A673 (cell line): ENCODE data around the gene BLOC1S4. TPM values are rescaled to one million over a fixed set of nuclear protein-coding genes. Genes with fewer than 3 reads are reported as not detected.

Source experiments
- BruUV-seq: library from RNA; stranded (reverse); fragments of 400-500 nt; replicated peaks from 2 replicates; lab custom pipeline; 2021; lab: Mats Ljungman, UMichigan
- CTCF ChIA-PET: fragments of 300-600 bp; sonication (Branson Sonifier 250); formaldehyde crosslinking; loops from one replicate; lab custom pipeline; 2022; ENCODE audit warnings: antibody characterized with exemption; lab: Charles Lee
- POLR2A ChIA-PET: fragments of 300-600 bp; sonication (Branson Sonifier 250); formaldehyde crosslinking; loops from one replicate; lab custom pipeline; 2022; ENCODE audit warnings: antibody characterized with exemption; ENCODE audit not compliant: low non-redundant PET; lab: Charles Lee
- DNase-seq: peaks from one replicate; pipeline ENCODE4 v3.0.0-alpha.2; 2015; ENCODE audit warnings: low spot score
- H3K27ac ChIP-seq: fragments of 200-600 bp; sonication (generic); 2 replicates; pipeline ENCODE4 v1.5.1; 2016; ENCODE audit warnings: mixed run types, low read depth, mild to moderate bottlenecking, mixed read lengths, antibody characterized with exemption, low read length; ENCODE audit not compliant: poor library complexity, severe bottlenecking
- H3K27me3 ChIP-seq: fragments of 200-600 bp; sonication (generic); replicated peaks from 2 replicates; pipeline ENCODE4 v1.6.1; 2017; ENCODE audit warnings: mixed run types, low read depth, mild to moderate bottlenecking, mixed read lengths, antibody characterized with exemption, low read length; ENCODE audit not compliant: insufficient read depth, poor library complexity
- H3K36me3 ChIP-seq: fragments of 200-600 bp; sonication (generic); 2 replicates; pipeline ENCODE4 v1.6.1; 2016; ENCODE audit warnings: mixed run types, mild to moderate bottlenecking, mixed read lengths, antibody characterized with exemption, low read length; ENCODE audit not compliant: insufficient read depth, poor library complexity, severe bottlenecking
- H3K4me1 ChIP-seq: fragments of 200-600 bp; sonication (generic); 2 replicates; pipeline ENCODE4 v1.6.1; 2017; ENCODE audit warnings: mixed run types, mild to moderate bottlenecking, mixed read lengths, antibody characterized with exemption, low read length; ENCODE audit not compliant: insufficient read depth, poor library complexity, severe bottlenecking
- H3K4me3 ChIP-seq: fragments of 200-600 bp; sonication (generic); 2 replicates; pipeline ENCODE4 v1.5.1; 2016; ENCODE audit warnings: low read depth, mixed run types, mild to moderate bottlenecking, mixed read lengths, low read length; ENCODE audit not compliant: poor library complexity, severe bottlenecking
- H3K9me3 ChIP-seq: fragments of 200-600 bp; sonication (generic); 2 replicates; pipeline ENCODE4 v1.6.1; 2016; ENCODE audit warnings: mixed run types, low read depth, mild to moderate bottlenecking, mixed read lengths, antibody characterized with exemption, low read length; ENCODE audit not compliant: poor library complexity, severe bottlenecking
- EZH2 ChIP-seq: fragments of 200-600 bp; sonication (generic); IDR thresholded peaks from 2 replicates; pipeline ENCODE4 v1.6.1; 2017; ENCODE audit warnings: borderline replicate concordance, low read depth, mild to moderate bottlenecking, mixed read lengths, antibody characterized with exemption, low read length; ENCODE audit not compliant: poor library complexity, severe bottlenecking
- intact Hi-C: fragments of 100-400 bp; cut with micrococcal nuclease; formaldehyde crosslinking; loops from one replicate; pipeline ENCODE4 v1.10.0; 2022; ENCODE audit not compliant: unreplicated experiment
- total RNA-seq: library from RNA; stranded (reverse); gene quantifications from 2 replicates; pipeline ENCODE4 v1.2.3, GENCODE V29; 2021
- TF ChIP-seq, protein P1 (sequence below): fragments of 300-800, 200-600 bp; sonication (generic); conservative IDR thresholded peaks from 2 replicates; pipeline ENCODE4 v1.5.1; 2017; ENCODE audit warnings: low read depth, mild to moderate bottlenecking, antibody characterized with exemption, low read length, moderate library complexity, mixed read lengths

Gene BLOC1S4
- total RNA-seq, 1 experiment from 2014 or later = 12.3 TPM

GRCh38 chr4:6740347-6740746 lies 24.4 kb downstream of the BLOC1S4 start:
- no TSS peak for BruUV-seq
- TF ChIP-seq, protein P1, sequence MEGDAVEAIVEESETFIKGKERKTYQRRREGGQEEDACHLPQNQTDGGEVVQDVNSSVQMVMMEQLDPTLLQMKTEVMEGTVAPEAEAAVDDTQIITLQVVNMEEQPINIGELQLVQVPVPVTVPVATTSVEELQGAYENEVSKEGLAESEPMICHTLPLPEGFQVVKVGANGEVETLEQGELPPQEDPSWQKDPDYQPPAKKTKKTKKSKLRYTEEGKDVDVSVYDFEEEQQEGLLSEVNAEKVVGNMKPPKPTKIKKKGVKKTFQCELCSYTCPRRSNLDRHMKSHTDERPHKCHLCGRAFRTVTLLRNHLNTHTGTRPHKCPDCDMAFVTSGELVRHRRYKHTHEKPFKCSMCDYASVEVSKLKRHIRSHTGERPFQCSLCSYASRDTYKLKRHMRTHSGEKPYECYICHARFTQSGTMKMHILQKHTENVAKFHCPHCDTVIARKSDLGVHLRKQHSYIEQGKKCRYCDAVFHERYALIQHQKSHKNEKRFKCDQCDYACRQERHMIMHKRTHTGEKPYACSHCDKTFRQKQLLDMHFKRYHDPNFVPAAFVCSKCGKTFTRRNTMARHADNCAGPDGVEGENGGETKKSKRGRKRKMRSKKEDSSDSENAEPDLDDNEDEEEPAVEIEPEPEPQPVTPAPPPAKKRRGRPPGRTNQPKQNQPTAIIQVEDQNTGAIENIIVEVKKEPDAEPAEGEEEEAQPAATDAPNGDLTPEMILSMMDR = no peak
- no peak for TF ChIP-seq EZH2
- Histone ChIP-seq H3K4me1 (no peaks in the 10 kb centered on the region), H3K36me3 (no peaks in the 10 kb centered on the region), H3K4me3 (no peak overlapping the region), H3K27ac (no peak overlapping the region), H3K27me3 (no peaks in the 10 kb centered on the region), H3K9me3 (peaks cover 3% of the 10 kb centered on the region)
- ChIA-PET POLR2A (no interaction called here), CTCF (no interaction called here)
- DNase-seq = no peak
- intact Hi-C loops = no loop called here

GRCh38 chr4:6742507-6742906 lies 26.5 kb downstream of the BLOC1S4 start:
- H3K27me3 ChIP-seq = no peaks in the 10 kb centered on the region
- H3K27ac ChIP-seq = no peak overlapping the region
- CTCF ChIA-PET = no interaction called here
- no peaks in the 10 kb centered on the region for H3K36me3 ChIP-seq
- TF ChIP-seq EZH2 = no peak
- TF ChIP-seq, protein P1 = no peak
- peaks cover 3% of the 10 kb centered on the region for H3K9me3 ChIP-seq
- H3K4me1 ChIP-seq = no peaks in the 10 kb centered on the region
- no peak for DNase-seq
- POLR2A ChIA-PET = no interaction called here
- intact Hi-C loops = no loop called here
- no peak overlapping the region for H3K4me3 ChIP-seq
- no TSS peak for BruUV-seq

DNA sequence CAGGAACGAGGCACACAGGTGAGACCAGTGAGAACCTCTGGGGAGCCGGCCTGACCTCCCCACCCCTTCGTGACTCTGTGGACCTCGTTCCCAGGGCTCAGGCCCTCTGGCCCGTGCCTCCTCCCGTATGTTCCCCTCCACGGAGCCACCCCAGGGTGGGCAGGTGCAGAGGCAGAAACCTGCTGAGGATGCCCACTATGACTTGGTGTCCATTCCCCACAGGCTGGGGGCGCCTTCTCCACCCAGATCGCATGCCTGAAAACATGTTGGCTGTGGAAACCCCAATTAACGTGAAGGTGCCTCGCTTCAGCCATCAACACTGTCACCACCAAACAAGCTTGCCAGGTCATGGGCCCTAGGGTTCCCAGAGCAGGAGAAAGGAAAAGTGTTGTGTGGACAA lies 27.0 kb downstream of the BLOC1S4 start:
- TF ChIP-seq EZH2 = no peak
- TF ChIP-seq, protein P1 = no peak
- CTCF ChIA-PET = no interaction called here
- peaks cover 3% of the 10 kb centered on the region for H3K9me3 ChIP-seq
- BruUV-seq = no TSS peak
- H3K27me3 ChIP-seq = no peaks in the 10 kb centered on the region
- H3K4me1 ChIP-seq = no peaks in the 10 kb centered on the region
- intact Hi-C loops = no loop called here
- H3K36me3 ChIP-seq = no peaks in the 10 kb centered on the region
- H3K27ac ChIP-seq = no peak overlapping the region
- no peak overlapping the region for H3K4me3 ChIP-seq
- DNase-seq = no peak
- POLR2A ChIA-PET = no interaction called here
